H1 (cell line): ENCODE data around the gene CXCR1. TPM values are rescaled to one million over a fixed set of nuclear protein-coding genes. Genes with fewer than 3 reads are reported as not detected.

Experiments used
- CTCF ChIA-PET: fragments of 300-600 bp; sonication (Branson Sonifier 250); formaldehyde crosslinking; loops from one replicate; lab custom pipeline; 2021; ENCODE audit not compliant: partially characterized antibody; lab: Charles Lee
- POLR2A ChIA-PET: fragments of 300-600 bp; sonication (Branson Sonifier 250); formaldehyde crosslinking; loops from one replicate; lab custom pipeline; 2021; ENCODE audit warnings: inconsistent platforms; ENCODE audit not compliant: partially characterized antibody; lab: Charles Lee
- DNase-seq, 2 experiments: peaks; one replicate each; pipeline versions ENCODE4 v3.0.0 to v3.0.0-alpha.2; 2010 to 2022; ENCODE audit warnings: low spot score in 2 of 2, low read depth in 1 of 2, mixed read lengths in 1 of 2
- FAIRE-seq: peaks from 2 replicates; lab custom pipeline; 2011; peaks lifted over from hg19 to GRCh38; lab: Jason Lieb, UNC
- H2AFZ ChIP-seq: 2 replicates; pipeline ENCODE4 v1.8.1; 2012; ENCODE audit warnings: low read length, inconsistent platforms
- H2AK5ac ChIP-seq: 2 replicates; pipeline ENCODE4 v1.6.1; 2013; ENCODE audit warnings: low read depth, low read length
- H2BK120ac ChIP-seq: replicated peaks from 2 replicates; pipeline ENCODE3; 2013; ENCODE audit warnings: low read depth, low read length, inconsistent platforms
- H2BK12ac ChIP-seq: 2 replicates; pipeline ENCODE4 v1.6.1; 2013; ENCODE audit warnings: low read depth, low read length
- H2BK15ac ChIP-seq: 2 replicates; pipeline ENCODE4 v1.6.1; 2013; ENCODE audit warnings: low read length
- H2BK20ac ChIP-seq: 2 replicates; pipeline ENCODE4 v1.6.1; 2013; ENCODE audit warnings: low read length
- H2BK5ac ChIP-seq: 2 replicates; pipeline ENCODE4 v1.6.1; 2013; ENCODE audit warnings: low read depth, low read length
- H3K14ac ChIP-seq: 2 replicates; pipeline ENCODE4 v1.6.1; 2013; ENCODE audit warnings: inconsistent platforms; ENCODE audit not compliant: insufficient read length
- H3K18ac ChIP-seq: 2 replicates; pipeline ENCODE4 v1.6.1; 2013; ENCODE audit warnings: low read length; ENCODE audit errors: extremely low read depth
- H3K23ac ChIP-seq: 2 replicates; pipeline ENCODE4 v1.6.1; 2013; ENCODE audit warnings: inconsistent platforms; ENCODE audit not compliant: insufficient read length
- H3K23me2 ChIP-seq: 2 replicates; pipeline ENCODE4 v1.6.1; 2013; ENCODE audit warnings: low read depth, low read length
- H3K27ac ChIP-seq: 2 replicates; pipeline ENCODE4 v1.6.1; 2011; ENCODE audit warnings: low read depth, low read length, inconsistent platforms
- H3K27me3 ChIP-seq, 4 experiments: replicated peaks in 1 of 4; 1 replicate in 1 of 4; 2 replicates in 3 of 4; pipeline versions ENCODE4 v1.6.1 to v1.8.1; 2011 to 2013; ENCODE audit warnings: low read length in 3 of 4, mild to moderate bottlenecking in 3 of 4, inconsistent platforms in 2 of 4, mixed read lengths in 2 of 4, moderate library complexity in 1 of 4; ENCODE audit not compliant: control insufficient read depth in 3 of 4, insufficient read depth in 3 of 4; ENCODE audit errors: extremely low read depth in 1 of 4
- H3K36me3 ChIP-seq, 4 experiments: 2 replicates each; pipeline versions ENCODE4 v1.6.1 to v1.8.1; 2011 to 2013; ENCODE audit warnings: mild to moderate bottlenecking in 4 of 4, low read length in 3 of 4, moderate library complexity in 2 of 4, control low read depth in 1 of 4, inconsistent platforms in 1 of 4; ENCODE audit not compliant: insufficient read depth in 4 of 4, control insufficient read depth in 2 of 4
- H3K4ac ChIP-seq: replicated peaks from 2 replicates; pipeline ENCODE3; 2013; ENCODE audit warnings: low read length, low read depth, mixed read lengths, inconsistent platforms; ENCODE audit not compliant: insufficient read length
- H3K4me1 ChIP-seq, 4 experiments: replicated peaks in 1 of 4; 1 replicate in 1 of 4; 2 replicates in 3 of 4; pipeline versions ENCODE4 v1.6.1 to v1.8.1; 2011 to 2013; ENCODE audit warnings: low read length in 3 of 4, inconsistent platforms in 2 of 4, mixed read lengths in 1 of 4; ENCODE audit not compliant: insufficient read depth in 4 of 4, control insufficient read depth in 3 of 4
- H3K4me2 ChIP-seq, 2 experiments: 2 replicates each; pipeline versions ENCODE4 v1.6.1 to v1.8.1; 2011 to 2013; ENCODE audit warnings: low read depth in 2 of 2, low read length in 2 of 2, control low read depth in 1 of 2, inconsistent platforms in 1 of 2, mild to moderate bottlenecking in 1 of 2; ENCODE audit not compliant: insufficient read depth in 1 of 2
- H3K4me3 ChIP-seq, 4 experiments: fragments of 200-600, 300-600 bp in 1 of 4; sonication (generic), shearing (Covaris generic), sonication (Bioruptor Twin) in 1 of 4; 2 replicates each; pipeline versions ENCODE4 v1.5.1 to v1.8.1; 2011 to 2016; ENCODE audit warnings: low read length in 4 of 4, low read depth in 3 of 4, control low read depth in 2 of 4, inconsistent platforms in 2 of 4, mild to moderate bottlenecking in 2 of 4, mixed read lengths in 1 of 4, moderate library complexity in 1 of 4; ENCODE audit not compliant: insufficient read depth in 2 of 4; ENCODE audit errors: extremely low read depth in 1 of 4
- H3K56ac ChIP-seq: replicated peaks from 2 replicates; pipeline ENCODE3; 2013; ENCODE audit warnings: low read depth, mild to moderate bottlenecking, mixed read lengths, low read length, inconsistent platforms; ENCODE audit not compliant: insufficient read length
- H3K79me1 ChIP-seq: 2 replicates; pipeline ENCODE4 v1.6.1; 2013; ENCODE audit warnings: low read depth, low read length, control low read depth
- H3K79me2 ChIP-seq, 2 experiments: 2 replicates each; pipeline versions ENCODE4 v1.6.1 to v1.8.1; 2012 to 2013; ENCODE audit warnings: low read length in 2 of 2, mild to moderate bottlenecking in 2 of 2, inconsistent platforms in 1 of 2; ENCODE audit not compliant: insufficient read depth in 2 of 2, control insufficient read depth in 1 of 2
- H3K9ac ChIP-seq, 4 experiments: replicated peaks in 1 of 4; 1 replicate in 1 of 4; 2 replicates in 3 of 4; pipeline versions ENCODE4 v1.6.1 to v1.8.1; 2011 to 2013; ENCODE audit warnings: low read depth in 3 of 4, low read length in 3 of 4, control low read depth in 2 of 4, mild to moderate bottlenecking in 2 of 4, moderate library complexity in 2 of 4, inconsistent platforms in 1 of 4; ENCODE audit errors: extremely low read depth in 1 of 4
- H3K9me3 ChIP-seq, 2 experiments: 2 replicates each; pipeline versions ENCODE4 v1.6.1 to v1.8.1; 2012 to 2013; ENCODE audit warnings: mild to moderate bottlenecking in 2 of 2, moderate library complexity in 2 of 2, control low read depth in 1 of 2, inconsistent platforms in 1 of 2, low read depth in 1 of 2, low read length in 1 of 2, mixed read lengths in 1 of 2; ENCODE audit not compliant: insufficient read depth in 2 of 2
- H4K20me1 ChIP-seq, 2 experiments: replicated peaks in 1 of 2; 2 replicates each; pipeline versions ENCODE3 to v1.8.1; 2011 to 2013; ENCODE audit warnings: inconsistent platforms in 2 of 2, low read length in 2 of 2, mild to moderate bottlenecking in 1 of 2; ENCODE audit not compliant: insufficient read depth in 2 of 2, control insufficient read depth in 1 of 2
- H4K5ac ChIP-seq: 2 replicates; pipeline ENCODE4 v1.6.1; 2013; ENCODE audit warnings: low read length, low read depth, mixed read lengths, inconsistent platforms; ENCODE audit not compliant: insufficient read length
- H4K8ac ChIP-seq: 2 replicates; pipeline ENCODE4 v1.8.0; 2013; ENCODE audit warnings: mild to moderate bottlenecking, moderate library complexity, low read length, inconsistent platforms; ENCODE audit not compliant: insufficient read depth; ENCODE audit errors: extremely low read depth
- H4K91ac ChIP-seq: replicated peaks from 2 replicates; pipeline ENCODE3; 2013; ENCODE audit warnings: low read length, mixed read lengths, inconsistent platforms; ENCODE audit not compliant: insufficient read length
- BACH1 ChIP-seq: IDR thresholded peaks from 2 replicates; pipeline ENCODE4 v1.6.1; 2012; ENCODE audit warnings: low read length, improper control_type of control experiment
- EGR1 ChIP-seq: IDR thresholded peaks from 2 replicates; pipeline ENCODE4 v1.6.1; 2011; ENCODE audit warnings: low read depth, low read length, borderline replicate concordance
- GABPA ChIP-seq: IDR thresholded peaks from 2 replicates; pipeline ENCODE4 v1.6.1; 2011; ENCODE audit warnings: mild to moderate bottlenecking, low read length, moderate library complexity, borderline replicate concordance; ENCODE audit not compliant: insufficient read depth
- WGBS, 2 experiments: shearing (Covaris generic) in 1 of 2; methylation state at CpG; one replicate each; pipeline versions ENCODE4 v1.1.6 to v1.1.7; 2013 to 2015; ENCODE audit warnings: low lambda C conversion rate in 2 of 2, mixed read lengths in 2 of 2, inconsistent platforms in 1 of 2, low coverage in 1 of 2, missing lambda C conversion rate in 1 of 2; ENCODE audit not compliant: insufficient replicate concordance in 2 of 2, insufficient coverage in 1 of 2, insufficient read length in 1 of 2; ENCODE audit errors: extremely low coverage in 1 of 2, missing lambda C conversion rate in 1 of 2; 5-methylcytosine and 5-hydroxymethylcytosine counted together
- polyA plus RNA-seq, 7 experiments: library from polyadenylated mRNA; depleted of rRNA in 3 of 7; stranded (reverse) in 5 of 7; unstranded in 2 of 7; fragments of >200 nt in 5 of 7; fragments of 200-250 nt in 2 of 7; gene quantifications; 1 replicate in 5 of 7; 2 replicates in 1 of 7; 4 replicates in 1 of 7; pipeline versions ENCODE4 v1.2.1 to v1.2.3, GENCODE V29; 2011 to 2013; ENCODE audit warnings: missing spikeins in 2 of 7, mixed read lengths in 2 of 7
- total RNA-seq: library from RNA; stranded (reverse); fragmentation: NEBNext Ultra II Directional; extraction: Animal tissue kit (Norgen Biotek cat#: 25700); gene quantifications from 2 replicates; pipeline ENCODE4 v1.2.1, GENCODE V29; 2021

The CXCR1 gene
- total and polyA plus RNA-seq, 2 of the 8 experiments (the other 6 are each of a cell fraction or from before 2014, with no cell fraction given), result not detected

GRCh38 chr2:218186876-218187275, 20.1 kb upstream of the CXCR1 start:
- Histone ChIP-seq H3K18ac (no peak overlapping the region), H4K8ac (no peak overlapping the region), H3K56ac (no peak overlapping the region), H3K9ac (no peak overlapping the region), H2BK120ac (no peak overlapping the region), H3K9me3 (no peaks in the 10 kb centered on the region), H3K79me2 (no peaks in the 10 kb centered on the region), H2BK5ac (no peak overlapping the region), H2BK15ac (no peak overlapping the region), H2AFZ (peak overlapping the region; percentile 100), H2AK5ac (no peak overlapping the region), H3K23ac (no peak overlapping the region), H3K23me2 (no peaks in the 10 kb centered on the region), H3K14ac (no peak overlapping the region), H3K79me1 (no peaks in the 10 kb centered on the region), H3K36me3 (no peaks in the 10 kb centered on the region), H3K27ac (no peak overlapping the region), H4K20me1 (no peaks in the 10 kb centered on the region), H3K4me2 (no peak overlapping the region), H2BK12ac (no peak overlapping the region), H2BK20ac (no peak overlapping the region), H3K4me3 (no peak overlapping the region), H3K4ac (no peak overlapping the region), H3K4me1 (peaks cover 0 to 4% (median 0%) of the 10 kb centered on the region in 4 experiments; a peak in 1 of 7 replicates), H3K27me3 (no peaks in the 10 kb centered on the region), H4K5ac (no peak overlapping the region), H4K91ac (peak overlapping the region; percentile 58)
- POLR2A ChIA-PET, result no interaction called here
- FAIRE-seq (no peak), DNase-seq (no peak)
- CTCF ChIA-PET, result interaction anchor here (0.8 to 2.4 kb wide), 8 partner anchors 15 to 71 kb away, joined by 3 to 8 read pairs (median 4); no protein-coding TSS in a partner anchor
- 92% methylated on average over 1 of the region's 1 CpG; no CpG with 5 or more reads in 1 of the 2 experiments for WGBS, 2 experiments
- no peak for TF ChIP-seq GABPA
- no peak for TF ChIP-seq EGR1
- TF ChIP-seq BACH1, result no peak
